ENCODE data around the gene MYH8. TPM values are rescaled to one million over a fixed set of nuclear protein-coding genes. Genes with fewer than 3 reads are reported as not detected.

Gene MYH8
- total RNA-seq, 4 donors from 2014 or later: not detected

DNA sequence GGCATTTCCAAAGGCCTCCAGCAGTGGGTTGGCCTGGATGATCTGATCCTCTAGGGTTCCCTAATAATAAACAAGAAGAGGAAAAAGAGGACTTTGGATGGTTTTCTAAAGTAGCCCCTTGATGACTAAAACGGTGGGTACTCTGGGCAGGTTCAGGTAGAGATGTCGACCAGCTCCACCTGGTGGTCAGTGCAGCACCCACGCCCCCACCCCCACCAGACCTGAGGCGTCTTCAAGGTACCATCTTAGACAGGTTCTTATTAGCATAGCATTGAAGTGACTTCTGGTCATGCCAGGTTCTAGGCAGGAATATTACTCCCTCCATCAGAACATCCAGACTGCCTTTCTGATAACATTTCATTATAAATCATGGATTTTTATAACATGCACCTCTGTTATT, 64.0 kb downstream of the MYH8 start:
- no peak overlapping the region for H3K27ac ChIP-seq (replicated peaks in 1 of 4)
- peaks cover 0 to 14% (median 0%) of the 10 kb centered on the region in 4 donors for H3K27me3 ChIP-seq
- peaks cover 0 to 3% (median 1%) of the 10 kb centered on the region in 4 donors for H3K4me1 ChIP-seq
- no peak for DNase-seq (ENCODE audit: extremely low spot score)
- WGBS: 23% methylated on average over 3 of the region's 4 CpGs
- no peak overlapping the region for H3K4me3 ChIP-seq
- H3K9me3 ChIP-seq: no peaks in the 10 kb centered on the region
- intact Hi-C loops (cut with DNase I): no loop called here
- TF ChIP-seq POLR2A (IDR thresholded peaks at IDR 0.05; ENCODE audit: low read depth): no peak
- peak; percentile 27 to 44 (median 32) for TF ChIP-seq CTCF (IDR thresholded peaks at IDR 0.05)
- TF ChIP-seq EP300 (IDR thresholded peaks at IDR 0.05): no peak
- no peak for TF ChIP-seq POLR2AphosphoS5 (IDR thresholded peaks at IDR 0.05)
- no peaks in the 10 kb centered on the region for H3K36me3 ChIP-seq

DNA sequence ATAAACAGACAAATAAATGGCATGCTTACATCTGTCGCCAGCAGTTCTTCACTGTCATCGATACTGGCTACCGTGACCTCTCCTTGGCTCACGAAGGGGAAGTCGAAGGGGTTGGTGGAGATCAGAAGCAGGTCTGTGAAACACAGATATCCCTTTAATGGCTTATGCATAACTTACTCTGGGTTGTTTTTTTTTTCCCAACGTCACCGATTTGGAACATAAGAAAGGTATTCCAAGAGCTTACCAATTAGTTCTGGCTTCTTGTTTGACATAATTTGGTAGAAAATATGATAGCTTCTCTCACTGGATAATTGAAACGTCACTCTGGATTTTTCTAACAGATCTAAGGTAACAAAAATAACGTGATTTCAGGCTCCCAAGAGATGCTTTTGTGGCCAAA, 67.1 kb downstream of the MYH8 start:
- no peak overlapping the region for H3K27ac ChIP-seq (replicated peaks in 1 of 4)
- TF ChIP-seq POLR2AphosphoS5 (IDR thresholded peaks at IDR 0.05) (no peak), EP300 (IDR thresholded peaks at IDR 0.05) (no peak), POLR2A (IDR thresholded peaks at IDR 0.05; ENCODE audit: low read depth) (no peak), CTCF (IDR thresholded peaks at IDR 0.05) (no peak)
- no peaks in the 10 kb centered on the region for H3K9me3 ChIP-seq
- H3K4me3 ChIP-seq: no peak overlapping the region
- no peak for DNase-seq (ENCODE audit: extremely low spot score)
- no peaks in the 10 kb centered on the region for H3K27me3 ChIP-seq
- intact Hi-C loops (cut with DNase I): no loop called here
- no peaks in the 10 kb centered on the region for H3K36me3 ChIP-seq
- 78% methylated on average over 9 of the region's 9 CpGs for WGBS
- H3K4me1 ChIP-seq: peaks cover 0 to 3% (median 1%) of the 10 kb centered on the region in 4 donors

DNA sequence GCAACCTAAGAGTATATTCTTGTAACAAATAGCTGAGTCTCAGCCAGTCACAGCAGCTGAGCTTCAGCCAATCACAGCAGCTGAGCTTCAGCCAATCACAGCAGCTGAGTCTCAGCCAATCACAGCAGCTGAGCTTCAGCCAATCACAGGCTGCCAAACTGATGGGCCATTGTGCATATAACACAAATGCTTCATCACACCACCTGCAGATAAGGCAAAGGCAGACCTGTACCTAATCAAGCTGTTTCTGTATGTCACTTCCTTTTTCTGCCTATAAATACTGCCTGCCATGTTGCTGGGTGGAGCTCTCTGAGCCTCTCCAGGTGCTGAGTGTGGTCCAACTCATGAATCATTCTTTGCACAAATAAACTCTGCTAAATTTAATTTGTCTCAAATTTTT, 68.9 kb downstream of the MYH8 start:
- Histone ChIP-seq H3K27me3 (no peaks in the 10 kb centered on the region), H3K27ac (replicated peaks in 1 of 4) (no peak overlapping the region), H3K36me3 (no peaks in the 10 kb centered on the region), H3K9me3 (no peaks in the 10 kb centered on the region), H3K4me1 (peaks cover 0 to 3% (median 1%) of the 10 kb centered on the region in 4 donors), H3K4me3 (no peak overlapping the region)
- no peak for DNase-seq (ENCODE audit: extremely low spot score)
- intact Hi-C loops (cut with DNase I): no loop called here
- no peak for TF ChIP-seq EP300 (IDR thresholded peaks at IDR 0.05)
- TF ChIP-seq CTCF (IDR thresholded peaks at IDR 0.05): no peak
- TF ChIP-seq POLR2AphosphoS5 (IDR thresholded peaks at IDR 0.05): no peak
- no peak for TF ChIP-seq POLR2A (IDR thresholded peaks at IDR 0.05; ENCODE audit: low read depth)

- no peak for TF ChIP-seq POLR2A (IDR thresholded peaks at IDR 0.05; ENCODE audit: low read depth)
- peak in 1 of 3 experiments; percentile 10 for TF ChIP-seq CTCF (IDR thresholded peaks at IDR 0.05)
- no peak for TF ChIP-seq POLR2AphosphoS5 (IDR thresholded peaks at IDR 0.05)
- no peak for TF ChIP-seq EP300 (IDR thresholded peaks at IDR 0.05)
- intact Hi-C loops (cut with DNase I): no loop called here
Measured at GRCh38 chr17:10349403-10349802, 72.3 kb downstream of the MYH8 start.

DNA sequence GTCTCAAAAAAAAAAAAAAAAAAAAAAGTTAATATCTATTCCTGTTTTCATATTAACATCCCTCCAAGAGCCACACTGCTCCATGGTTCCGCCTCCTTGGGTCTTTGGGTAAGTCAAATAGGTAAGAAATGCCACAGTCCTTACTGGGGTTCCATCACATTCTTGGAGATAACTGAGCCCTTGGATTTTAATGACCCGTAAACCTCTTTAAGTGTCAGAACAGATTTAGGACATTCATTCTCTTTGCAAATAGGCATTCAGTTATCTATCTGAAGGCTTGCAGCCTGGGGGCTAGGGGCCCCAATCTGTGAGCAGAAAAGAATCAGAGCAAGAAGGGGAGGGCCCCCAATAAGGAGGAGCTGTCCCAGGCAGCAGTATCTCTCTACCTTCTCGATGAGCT, 76.9 kb downstream of the MYH8 start:
- intact Hi-C loops (cut with DNase I): no loop called here
- DNase-seq (ENCODE audit: extremely low spot score): no peak

More at GRCh38 chr17:10349403-10349802, 72.3 kb downstream of the MYH8 start:
- peaks cover 0 to 3% (median 1%) of the 10 kb centered on the region in 4 donors for H3K4me1 ChIP-seq
- H3K9me3 ChIP-seq: no peaks in the 10 kb centered on the region
- no peaks in the 10 kb centered on the region for H3K27me3 ChIP-seq
- no peak overlapping the region for H3K4me3 ChIP-seq
- 93% methylated on average over 1 of the region's 1 CpG for WGBS
- no peak for DNase-seq (ENCODE audit: extremely low spot score)
- H3K36me3 ChIP-seq: no peaks in the 10 kb centered on the region
- H3K27ac ChIP-seq (replicated peaks in 1 of 4): no peak overlapping the region

More for the DNA sequence above, 76.9 kb downstream of the MYH8 start:
- H3K4me1 ChIP-seq: no peaks in the 10 kb centered on the region
- no peak overlapping the region for H3K4me3 ChIP-seq
- no peaks in the 10 kb centered on the region for H3K36me3 ChIP-seq
- no peaks in the 10 kb centered on the region for H3K9me3 ChIP-seq
- H3K27me3 ChIP-seq: no peaks in the 10 kb centered on the region
- TF ChIP-seq CTCF (IDR thresholded peaks at IDR 0.05) (no peak), POLR2AphosphoS5 (IDR thresholded peaks at IDR 0.05) (no peak), POLR2A (IDR thresholded peaks at IDR 0.05; ENCODE audit: low read depth) (no peak), EP300 (IDR thresholded peaks at IDR 0.05) (no peak)
- no peak overlapping the region for H3K27ac ChIP-seq (replicated peaks in 1 of 4)
- 94% methylated on average over 3 of the region's 3 CpGs for WGBS
